Measurements from ENCODE around the gene HDAC4. TPM values are rescaled to one million over a fixed set of nuclear protein-coding genes. Genes with fewer than 3 reads are reported as not detected.

HDAC4 gene
- total and polyA plus RNA-seq, 2 of the 8 experiments (the other 6 are each of a cell fraction or from before 2014, with no cell fraction given) = 15.4 to 31.5 TPM

DNA sequence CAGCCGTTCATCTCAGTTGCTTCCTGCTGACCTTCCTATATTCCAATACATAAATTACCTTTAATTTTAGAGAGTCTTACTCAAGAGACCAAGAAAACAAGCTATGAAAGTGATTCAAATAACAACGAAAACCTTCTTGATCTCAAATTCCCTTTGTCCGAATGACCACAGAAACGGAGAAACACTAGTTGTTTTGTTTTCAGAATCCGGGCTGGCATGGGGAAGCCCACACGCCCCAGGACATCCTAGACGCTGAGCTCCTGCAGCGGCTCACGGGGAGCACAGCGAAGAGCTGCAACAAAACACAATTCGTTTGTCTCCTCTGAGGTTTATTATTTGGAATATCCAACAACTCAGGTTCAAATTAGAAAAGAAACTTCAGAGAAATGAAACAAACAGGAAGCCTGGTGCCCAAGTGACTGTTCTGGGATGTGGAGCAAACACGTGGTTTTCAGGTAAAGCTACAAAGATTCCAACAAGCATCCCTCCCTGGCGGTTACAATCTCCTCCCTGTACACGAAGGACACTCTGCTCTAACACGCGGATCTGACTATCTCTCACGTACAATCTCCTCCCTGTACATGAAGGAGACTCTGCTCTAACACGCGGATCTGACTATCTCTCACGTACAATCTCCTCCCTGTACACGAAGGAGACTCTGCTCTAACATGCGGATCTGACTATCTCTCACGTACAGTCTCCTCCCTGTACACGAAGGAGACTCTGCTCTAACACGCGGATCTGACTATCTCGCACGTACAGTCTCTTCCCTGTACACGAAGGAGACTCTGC, 315.4 kb downstream of the HDAC4 start (continued):
- no peak for TF ChIP-seq TEAD4 (IDR thresholded peaks at IDR 0.05; ENCODE audit: low read depth, low read length)
- TF ChIP-seq SIRT6 (IDR thresholded peaks at IDR 0.05; ENCODE audit: low read length) = no peak
- no peak for TF ChIP-seq YY1 (IDR thresholded peaks at IDR 0.05; ENCODE audit: low read depth, low read length)

All from H1 (cell line).